Measurements from ENCODE around the gene KDSR. TPM values are rescaled to one million over a fixed set of nuclear protein-coding genes. Genes with fewer than 3 reads are reported as not detected.

The KDSR gene
- total RNA-seq, 1 experiment from 2014 or later, result 64.4 TPM

- Histone ChIP-seq H3K9me3 (ENCODE audit: low read length) (no peaks in the 10 kb centered on the region), H3K9ac (ENCODE audit: low read length) (no peak overlapping the region), H3K27ac (ENCODE audit: low read length) (peak overlapping the region; percentile 69), H3K79me2 (ENCODE audit: low read length) (peaks cover 95% of the 10 kb centered on the region), H4K20me1 (ENCODE audit: insufficient read depth, low read depth, low read length) (peaks cover 41% of the 10 kb centered on the region), H3K9me2 (replicated peaks; ENCODE audit: insufficient read depth, low read length) (no peaks in the 10 kb centered on the region), H2AFZ (ENCODE audit: low read length) (no peak overlapping the region), H3K36me3 (ENCODE audit: insufficient read depth, low read length) (peaks cover 36% of the 10 kb centered on the region; the same call in 1 of the 2 replicates), H3K4me3 (ENCODE audit: low read length) (no peak overlapping the region), H3K4me2 (ENCODE audit: low read depth, low read length, poor library complexity, severe bottlenecking) (peak overlapping the region; percentile 54), H3K4me1 (ENCODE audit: low read length) (peaks cover 92% of the 10 kb centered on the region), H3K27me3 (ENCODE audit: low read length) (no peaks in the 10 kb centered on the region)
- DNase-seq, result no peak
These were observed 73.1 kb downstream of the KDSR start for GRCh38 chr18:63293935-63294334.

- Histone ChIP-seq H3K4me3 (ENCODE audit: low read length) (no peak overlapping the region; the same call in 1 of the 2 replicates), H3K79me2 (ENCODE audit: low read length) (peaks cover 95% of the 10 kb centered on the region), H3K27ac (ENCODE audit: low read length) (peak overlapping the region; percentile 69), H3K9me2 (replicated peaks; ENCODE audit: insufficient read depth, low read length) (no peaks in the 10 kb centered on the region), H3K9me3 (ENCODE audit: low read length) (no peaks in the 10 kb centered on the region), H2AFZ (ENCODE audit: low read length) (no peak overlapping the region), H3K27me3 (ENCODE audit: low read length) (no peaks in the 10 kb centered on the region), H3K4me2 (ENCODE audit: low read depth, low read length, poor library complexity, severe bottlenecking) (peak overlapping the region; percentile 54), H4K20me1 (ENCODE audit: insufficient read depth, low read depth, low read length) (peaks cover 36% of the 10 kb centered on the region), H3K9ac (ENCODE audit: low read length) (no peak overlapping the region; the same call in 1 of the 2 replicates), H3K36me3 (ENCODE audit: insufficient read depth, low read length) (peaks cover 30% of the 10 kb centered on the region; the same call in 1 of the 2 replicates), H3K4me1 (ENCODE audit: low read length) (peaks cover 93% of the 10 kb centered on the region)
- DNase-seq, result peak; percentile 64
These were observed 73.9 kb downstream of the KDSR start for GRCh38 chr18:63292831-63293683.

GRCh38 chr18:63291278-63291677, 75.7 kb downstream of the KDSR start:
- no peaks in the 10 kb centered on the region for H3K9me2 ChIP-seq (replicated peaks; ENCODE audit: insufficient read depth, low read length)
- no peaks in the 10 kb centered on the region for H3K27me3 ChIP-seq (ENCODE audit: low read length)
- no peak overlapping the region for H2AFZ ChIP-seq (ENCODE audit: low read length)
- H3K4me1 ChIP-seq (ENCODE audit: low read length), result peaks cover 98% of the 10 kb centered on the region
- DNase-seq, result no peak
- peak overlapping the region; percentile 69 for H3K27ac ChIP-seq (ENCODE audit: low read length)
- H3K4me2 ChIP-seq (ENCODE audit: low read depth, low read length, poor library complexity, severe bottlenecking), result no peak overlapping the region
- peaks cover 95% of the 10 kb centered on the region for H3K79me2 ChIP-seq (ENCODE audit: low read length)
- no peak overlapping the region for H3K4me3 ChIP-seq (ENCODE audit: low read length)
- peaks cover 22% of the 10 kb centered on the region; the same call in 1 of the 2 replicates for H3K36me3 ChIP-seq (ENCODE audit: insufficient read depth, low read length)
- H3K9me3 ChIP-seq (ENCODE audit: low read length), result no peaks in the 10 kb centered on the region
- H4K20me1 ChIP-seq (ENCODE audit: insufficient read depth, low read depth, low read length), result peaks cover 25% of the 10 kb centered on the region
- no peak overlapping the region for H3K9ac ChIP-seq (ENCODE audit: low read length)

- DNase-seq, result no peak
- Histone ChIP-seq H3K9ac (ENCODE audit: low read length) (no peak overlapping the region), H3K9me3 (ENCODE audit: low read length) (no peaks in the 10 kb centered on the region), H3K9me2 (replicated peaks; ENCODE audit: insufficient read depth, low read length) (no peaks in the 10 kb centered on the region), H3K36me3 (ENCODE audit: insufficient read depth, low read length) (peaks cover 18% of the 10 kb centered on the region; the same call in 1 of the 2 replicates), H4K20me1 (ENCODE audit: insufficient read depth, low read depth, low read length) (peaks cover 24% of the 10 kb centered on the region), H3K27me3 (ENCODE audit: low read length) (no peaks in the 10 kb centered on the region), H3K4me3 (ENCODE audit: low read length) (no peak overlapping the region), H3K79me2 (ENCODE audit: low read length) (peaks cover 95% of the 10 kb centered on the region), H2AFZ (ENCODE audit: low read length) (no peak overlapping the region), H3K4me1 (ENCODE audit: low read length) (peaks cover 98% of the 10 kb centered on the region), H3K4me2 (ENCODE audit: low read depth, low read length, poor library complexity, severe bottlenecking) (no peak overlapping the region), H3K27ac (ENCODE audit: low read length) (peak overlapping the region; percentile 69; the same call in 1 of the 2 replicates)
These were observed 76.2 kb downstream of the KDSR start for GRCh38 chr18:63290821-63291200.

- Histone ChIP-seq H3K27me3 (ENCODE audit: low read length) (no peaks in the 10 kb centered on the region), H3K4me3 (ENCODE audit: low read length) (no peak overlapping the region), H3K9me3 (ENCODE audit: low read length) (no peaks in the 10 kb centered on the region), H4K20me1 (ENCODE audit: insufficient read depth, low read depth, low read length) (peaks cover 19% of the 10 kb centered on the region), H3K4me2 (ENCODE audit: low read depth, low read length, poor library complexity, severe bottlenecking) (no peak overlapping the region), H3K9ac (ENCODE audit: low read length) (no peak overlapping the region), H3K36me3 (ENCODE audit: insufficient read depth, low read length) (peaks cover 17% of the 10 kb centered on the region; the same call in 1 of the 2 replicates), H3K9me2 (replicated peaks; ENCODE audit: insufficient read depth, low read length) (no peaks in the 10 kb centered on the region), H3K79me2 (ENCODE audit: low read length) (peaks cover 95% of the 10 kb centered on the region), H2AFZ (ENCODE audit: low read length) (no peak overlapping the region), H3K4me1 (ENCODE audit: low read length) (peaks cover 98% of the 10 kb centered on the region), H3K27ac (ENCODE audit: low read length) (no peak overlapping the region; the same call in 1 of the 2 replicates)
- no peak for DNase-seq
These were observed 76.7 kb downstream of the KDSR start for GRCh38 chr18:63290166-63290820.

GRCh38 chr18:63288311-63288710, 78.7 kb downstream of the KDSR start:
- H3K4me2 ChIP-seq (ENCODE audit: low read depth, low read length, poor library complexity, severe bottlenecking), result peak overlapping the region; percentile 76
- H2AFZ ChIP-seq (ENCODE audit: low read length), result no peak overlapping the region
- H3K9me3 ChIP-seq (ENCODE audit: low read length), result no peaks in the 10 kb centered on the region
- H3K36me3 ChIP-seq (ENCODE audit: insufficient read depth, low read length), result peaks cover 10% of the 10 kb centered on the region; the same call in 1 of the 2 replicates
- 0 out of 2 replicates have a peak overlapping the region, but pooled peaks have one; percentile 9 for H3K9ac ChIP-seq (ENCODE audit: low read length)
- H3K79me2 ChIP-seq (ENCODE audit: low read length), result peaks cover 100% of the 10 kb centered on the region
- peaks cover 100% of the 10 kb centered on the region for H3K4me1 ChIP-seq (ENCODE audit: low read length)
- 0 out of 2 replicates have a peak overlapping the region, but pooled peaks have one; percentile 11 for H3K4me3 ChIP-seq (ENCODE audit: low read length)
- H4K20me1 ChIP-seq (ENCODE audit: insufficient read depth, low read depth, low read length), result peaks cover 13% of the 10 kb centered on the region; the same call in 1 of the 2 replicates
- H3K27me3 ChIP-seq (ENCODE audit: low read length), result no peaks in the 10 kb centered on the region
- peak overlapping the region; percentile 84 for H3K27ac ChIP-seq (ENCODE audit: low read length)
- H3K9me2 ChIP-seq (replicated peaks; ENCODE audit: insufficient read depth, low read length), result no peaks in the 10 kb centered on the region
- no peak for DNase-seq

GRCh38 chr18:63287691-63288220, 79.2 kb downstream of the KDSR start:
- 0 out of 2 replicates have a peak overlapping the region, but pooled peaks have one; percentile 9 for H3K9ac ChIP-seq (ENCODE audit: low read length)
- peak overlapping the region; percentile 84 for H3K27ac ChIP-seq (ENCODE audit: low read length)
- peaks cover 100% of the 10 kb centered on the region for H3K4me1 ChIP-seq (ENCODE audit: low read length)
- peak overlapping the region; percentile 76 for H3K4me2 ChIP-seq (ENCODE audit: low read depth, low read length, poor library complexity, severe bottlenecking)
- H3K79me2 ChIP-seq (ENCODE audit: low read length), result peaks cover 100% of the 10 kb centered on the region
- peaks cover 10% of the 10 kb centered on the region; the same call in 1 of the 2 replicates for H3K36me3 ChIP-seq (ENCODE audit: insufficient read depth, low read length)
- no peaks in the 10 kb centered on the region for H3K9me3 ChIP-seq (ENCODE audit: low read length)
- no peak for DNase-seq
- no peaks in the 10 kb centered on the region for H3K27me3 ChIP-seq (ENCODE audit: low read length)
- H2AFZ ChIP-seq (ENCODE audit: low read length), result no peak overlapping the region
- no peaks in the 10 kb centered on the region for H3K9me2 ChIP-seq (replicated peaks; ENCODE audit: insufficient read depth, low read length)
- 0 out of 2 replicates have a peak overlapping the region, but pooled peaks have one; percentile 11 for H3K4me3 ChIP-seq (ENCODE audit: low read length)
- H4K20me1 ChIP-seq (ENCODE audit: insufficient read depth, low read depth, low read length), result peaks cover 10% of the 10 kb centered on the region; the same call in 1 of the 2 replicates

All from Karpas-422 (cell line).